Mucosa of stomach (tissue), 1 donor: ENCODE results near the gene POLR2L.

Source experiments
- H3K27me3 ChIP-seq: one replicate; pipeline ENCODE4 v1.7.0; 2013; ENCODE audit warnings: mild to moderate bottlenecking, low read length; ENCODE audit not compliant: control insufficient read depth, insufficient read depth
- H3K36me3 ChIP-seq: one replicate; pipeline ENCODE4 v1.7.0; 2013; ENCODE audit warnings: low read length; ENCODE audit not compliant: control insufficient read depth, insufficient read depth
- H3K4me1 ChIP-seq: one replicate; pipeline ENCODE4 v1.7.0; 2013; ENCODE audit warnings: mild to moderate bottlenecking, low read length; ENCODE audit not compliant: control insufficient read depth, insufficient read depth
- H3K4me3 ChIP-seq: one replicate; pipeline ENCODE4 v1.7.0; 2013; ENCODE audit warnings: low read length
- H3K9ac ChIP-seq: one replicate; pipeline ENCODE4 v1.7.0; 2013; ENCODE audit warnings: mild to moderate bottlenecking, low read length, moderate library complexity
- H3K9me3 ChIP-seq: one replicate; pipeline ENCODE4 v1.7.0; 2013; ENCODE audit warnings: mild to moderate bottlenecking, low read length, moderate library complexity; ENCODE audit not compliant: control insufficient read depth
- donor health status: Pancreatic carcinoma.

POLR2L gene

GRCh38 chr11:877565-877964, 35.2 kb upstream of the POLR2L start:
- Histone ChIP-seq H3K4me1 (no peaks in the 10 kb centered on the region), H3K27me3 (no peaks in the 10 kb centered on the region), H3K9me3 (no peaks in the 10 kb centered on the region), H3K36me3 (no peaks in the 10 kb centered on the region), H3K9ac (no peak overlapping the region), H3K4me3 (no peak overlapping the region)

GRCh38 chr11:876545-876944, 34.2 kb upstream of the POLR2L start:
- Histone ChIP-seq H3K4me3 (no peak overlapping the region), H3K9ac (no peak overlapping the region), H3K27me3 (no peaks in the 10 kb centered on the region), H3K9me3 (no peaks in the 10 kb centered on the region), H3K4me1 (no peaks in the 10 kb centered on the region), H3K36me3 (no peaks in the 10 kb centered on the region)

GRCh38 chr11:875769-876301, 33.5 kb upstream of the POLR2L start:
- no peak overlapping the region for H3K9ac ChIP-seq
- no peak overlapping the region for H3K4me3 ChIP-seq
- H3K36me3 ChIP-seq, result no peaks in the 10 kb centered on the region
- no peaks in the 10 kb centered on the region for H3K9me3 ChIP-seq
- H3K27me3 ChIP-seq, result no peaks in the 10 kb centered on the region
- no peaks in the 10 kb centered on the region for H3K4me1 ChIP-seq

- Histone ChIP-seq H3K36me3 (no peaks in the 10 kb centered on the region), H3K4me3 (no peak overlapping the region), H3K4me1 (no peaks in the 10 kb centered on the region), H3K27me3 (no peaks in the 10 kb centered on the region), H3K9ac (no peak overlapping the region), H3K9me3 (no peaks in the 10 kb centered on the region)
Observed at GRCh38 chr11:875203-875602, 32.9 kb upstream of the POLR2L start.

- H3K36me3 ChIP-seq, result no peaks in the 10 kb centered on the region
- H3K4me3 ChIP-seq, result no peak overlapping the region
- H3K27me3 ChIP-seq, result no peaks in the 10 kb centered on the region
- no peaks in the 10 kb centered on the region for H3K4me1 ChIP-seq
- H3K9ac ChIP-seq, result no peak overlapping the region
- H3K9me3 ChIP-seq, result no peaks in the 10 kb centered on the region
Observed at GRCh38 chr11:873706-874105, 31.4 kb upstream of the POLR2L start.

GRCh38 chr11:872799-873198, 30.5 kb upstream of the POLR2L start:
- H3K27me3 ChIP-seq, result no peaks in the 10 kb centered on the region
- no peaks in the 10 kb centered on the region for H3K9me3 ChIP-seq
- H3K9ac ChIP-seq, result no peak overlapping the region
- H3K4me3 ChIP-seq, result no peak overlapping the region
- no peaks in the 10 kb centered on the region for H3K36me3 ChIP-seq
- H3K4me1 ChIP-seq, result no peaks in the 10 kb centered on the region

- no peak overlapping the region for H3K9ac ChIP-seq
- H3K4me3 ChIP-seq, result no peak overlapping the region
- H3K27me3 ChIP-seq, result no peaks in the 10 kb centered on the region
- no peaks in the 10 kb centered on the region for H3K4me1 ChIP-seq
- H3K9me3 ChIP-seq, result no peaks in the 10 kb centered on the region
- H3K36me3 ChIP-seq, result no peaks in the 10 kb centered on the region
Observed at GRCh38 chr11:871472-871871, 29.1 kb upstream of the POLR2L start.

GRCh38 chr11:870418-870817, 28.1 kb upstream of the POLR2L start:
- H3K27me3 ChIP-seq, result no peaks in the 10 kb centered on the region
- no peaks in the 10 kb centered on the region for H3K4me1 ChIP-seq
- H3K9me3 ChIP-seq, result no peaks in the 10 kb centered on the region
- no peak overlapping the region for H3K4me3 ChIP-seq
- no peaks in the 10 kb centered on the region for H3K36me3 ChIP-seq
- no peak overlapping the region for H3K9ac ChIP-seq

GRCh38 chr11:870127-870413, 27.7 kb upstream of the POLR2L start:
- Histone ChIP-seq H3K4me1 (no peaks in the 10 kb centered on the region), H3K9me3 (no peaks in the 10 kb centered on the region), H3K27me3 (no peaks in the 10 kb centered on the region), H3K36me3 (no peaks in the 10 kb centered on the region), H3K9ac (no peak overlapping the region), H3K4me3 (no peak overlapping the region)

GRCh38 chr11:869399-870126, 27.2 kb upstream of the POLR2L start:
- Histone ChIP-seq H3K4me1 (no peaks in the 10 kb centered on the region), H3K9ac (no peak overlapping the region), H3K27me3 (no peaks in the 10 kb centered on the region), H3K36me3 (no peaks in the 10 kb centered on the region), H3K9me3 (no peaks in the 10 kb centered on the region), H3K4me3 (no peak overlapping the region)

GRCh38 chr11:868802-869201, 26.5 kb upstream of the POLR2L start:
- Histone ChIP-seq H3K9ac (no peak overlapping the region), H3K9me3 (no peaks in the 10 kb centered on the region), H3K4me3 (no peak overlapping the region), H3K27me3 (peaks cover under 1% of the 10 kb centered on the region), H3K36me3 (no peaks in the 10 kb centered on the region), H3K4me1 (no peaks in the 10 kb centered on the region)

- Histone ChIP-seq H3K9me3 (no peaks in the 10 kb centered on the region), H3K27me3 (peaks cover 5% of the 10 kb centered on the region), H3K4me1 (peaks cover under 1% of the 10 kb centered on the region), H3K4me3 (no peak overlapping the region), H3K36me3 (no peaks in the 10 kb centered on the region), H3K9ac (no peak overlapping the region)
Observed at GRCh38 chr11:868394-868793, 26.1 kb upstream of the POLR2L start.

- Histone ChIP-seq H3K36me3 (no peaks in the 10 kb centered on the region), H3K4me3 (no peak overlapping the region), H3K27me3 (peaks cover 10% of the 10 kb centered on the region), H3K9me3 (no peaks in the 10 kb centered on the region), H3K9ac (no peak overlapping the region), H3K4me1 (peaks cover 5% of the 10 kb centered on the region)
Observed at GRCh38 chr11:867856-868358, 25.6 kb upstream of the POLR2L start.
